Right renal cortex interstitium (tissue), 3 donors: Measurements from ENCODE around the gene TRIM26. TPM values are rescaled to one million over a fixed set of nuclear protein-coding genes. Genes with fewer than 3 reads are reported as not detected.

Source experiments
- DNase-seq, 3 donors: peaks; one replicate each; pipeline ENCODE4 v3.0.0-alpha.2; 2013; ENCODE audit warnings: low read depth in 3 of 3, low spot score in 2 of 3
- polyA plus RNA-seq, 3 donors: library from polyadenylated mRNA; unstranded; fragments of 120-200 nt; gene quantifications; one replicate each; pipeline ENCODE4 v1.2.1, GENCODE V29; 2013; ENCODE audit not compliant: insufficient read length in 3 of 3

The TRIM26 gene
- polyA plus RNA-seq, 3 donors, result 33.3 to 36.5 (median 35.3) TPM

DNA sequence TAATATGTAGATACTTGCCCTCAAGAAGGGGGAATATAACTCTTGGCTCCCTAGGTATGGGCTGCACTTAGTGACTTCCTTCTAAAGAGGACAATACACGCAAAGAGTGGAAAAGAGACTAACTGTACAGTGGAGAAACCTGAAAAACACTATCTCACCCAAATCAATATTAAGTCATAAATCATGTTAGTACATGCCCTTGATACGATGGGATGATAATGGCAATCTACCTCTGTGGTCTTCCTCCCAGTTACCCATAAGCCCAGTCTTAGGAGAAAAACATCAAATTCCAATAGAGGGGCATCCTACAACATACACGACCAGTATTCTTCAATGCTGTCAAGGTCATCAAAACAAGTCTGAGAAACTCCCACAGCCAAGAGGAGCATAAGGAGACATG is 1.3 kb downstream of the TRIM26 start:
- no peak for DNase-seq

DNA sequence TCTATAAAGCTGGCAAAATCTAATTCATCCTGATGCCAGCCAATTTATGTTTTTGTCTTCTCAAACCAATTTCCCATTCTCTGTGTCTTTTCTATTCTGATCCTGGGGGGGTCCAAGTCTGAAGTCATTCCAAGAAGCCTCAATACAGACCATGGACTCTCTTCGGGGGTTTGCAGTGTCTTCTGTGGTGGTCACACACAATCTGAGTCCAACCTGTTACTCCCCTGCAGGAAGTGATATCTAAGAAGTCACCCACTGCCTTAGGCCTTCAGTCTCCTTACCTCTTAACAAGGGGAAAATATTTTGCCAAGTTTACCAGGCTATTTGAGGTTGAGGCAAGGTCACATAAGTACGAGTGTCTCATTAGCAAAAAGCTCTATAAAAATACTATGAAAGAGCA is 1.9 kb downstream of the TRIM26 start:
- no peak for DNase-seq

DNA sequence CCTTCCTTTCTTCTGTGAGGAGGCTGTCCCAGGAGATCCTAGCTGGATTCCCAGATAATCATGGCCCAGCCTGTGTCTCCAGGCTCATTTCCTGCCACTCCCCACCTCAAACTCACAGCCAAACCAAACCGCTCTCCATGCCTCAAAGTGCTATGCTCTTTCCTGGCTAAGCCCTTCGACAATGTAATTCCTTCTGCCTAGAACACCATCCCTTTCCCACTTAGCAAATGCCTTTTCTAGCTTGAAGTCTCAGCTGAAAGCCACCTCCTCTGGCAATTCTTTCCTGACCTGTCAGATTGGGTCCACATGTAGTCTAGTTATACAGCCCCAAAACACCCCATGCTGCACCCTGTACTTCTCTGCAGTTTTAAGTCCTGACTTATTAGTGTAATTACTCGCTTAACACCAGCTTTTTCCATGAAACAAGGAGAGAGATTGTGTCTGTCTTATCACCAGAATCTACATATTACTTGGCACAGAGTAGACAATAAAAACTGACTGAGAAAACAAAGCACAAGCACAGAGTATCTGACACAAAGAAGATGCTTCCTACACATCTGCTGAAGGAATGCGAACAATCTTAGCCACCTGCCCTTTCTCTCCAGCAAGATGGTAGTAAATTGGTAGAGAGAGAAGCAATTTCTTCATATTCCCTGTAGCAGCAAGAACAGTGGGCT is 5.4 kb downstream of the TRIM26 start:
- no peak for DNase-seq

DNA sequence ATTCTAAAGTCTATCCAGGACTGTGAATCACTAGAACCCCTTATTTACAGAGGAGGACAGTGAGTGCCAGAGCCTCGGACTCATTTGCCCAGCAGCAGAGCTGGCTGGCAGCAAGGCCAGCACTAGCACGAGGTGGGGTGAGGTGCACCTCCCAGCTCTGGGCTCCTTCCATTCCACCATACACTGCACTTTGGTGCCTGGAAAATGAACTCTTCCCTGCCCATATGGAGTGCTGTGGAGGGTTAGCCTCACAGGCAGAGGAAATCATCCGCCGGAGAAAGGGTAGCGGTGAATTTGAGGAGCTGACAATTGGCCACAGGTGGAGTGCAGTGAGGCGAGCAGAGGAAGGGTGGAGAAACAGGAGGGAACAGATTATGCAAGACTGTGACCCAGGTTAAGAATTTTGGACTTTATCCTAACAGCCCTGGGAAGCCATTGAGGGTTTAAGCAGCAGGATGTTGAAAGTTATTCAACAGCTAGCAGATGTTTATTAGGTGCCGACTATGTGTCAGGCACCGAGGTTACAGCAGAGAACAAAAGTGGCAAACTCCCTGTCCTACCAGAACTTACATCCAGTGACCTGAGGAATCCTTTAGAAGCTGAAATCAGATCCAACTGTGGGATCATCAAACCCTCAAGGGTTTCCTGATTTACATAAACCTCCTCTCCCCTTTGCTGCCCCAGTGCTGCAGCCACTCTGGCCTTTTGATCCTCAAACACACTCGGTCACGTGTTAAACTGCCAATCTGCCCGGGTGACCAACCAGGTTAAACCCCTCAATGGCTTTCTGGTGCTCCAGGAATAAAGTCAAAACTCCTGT is 6.2 kb downstream of the TRIM26 start:
- no peak for DNase-seq

DNA sequence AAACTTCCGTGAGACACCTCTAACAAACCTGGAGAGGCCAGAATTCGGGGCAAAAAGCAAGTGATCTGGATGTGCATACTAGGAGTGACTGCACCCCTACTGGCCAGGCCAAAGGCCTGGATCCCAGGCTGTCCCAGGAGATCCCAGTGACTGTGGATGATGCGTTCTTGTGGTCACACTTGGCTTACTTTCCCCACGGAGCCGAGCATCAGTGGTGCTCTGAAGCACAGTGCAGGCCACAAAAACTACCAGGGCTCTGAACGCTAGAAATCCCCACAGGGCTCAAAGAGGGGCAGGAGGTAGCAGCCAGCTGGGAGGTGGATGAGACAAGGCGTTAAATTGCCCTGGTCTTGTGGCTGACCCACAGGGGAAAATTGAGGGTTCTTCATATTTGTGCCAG is 7.1 kb downstream of the TRIM26 start:
- DNase-seq, result no peak

DNA sequence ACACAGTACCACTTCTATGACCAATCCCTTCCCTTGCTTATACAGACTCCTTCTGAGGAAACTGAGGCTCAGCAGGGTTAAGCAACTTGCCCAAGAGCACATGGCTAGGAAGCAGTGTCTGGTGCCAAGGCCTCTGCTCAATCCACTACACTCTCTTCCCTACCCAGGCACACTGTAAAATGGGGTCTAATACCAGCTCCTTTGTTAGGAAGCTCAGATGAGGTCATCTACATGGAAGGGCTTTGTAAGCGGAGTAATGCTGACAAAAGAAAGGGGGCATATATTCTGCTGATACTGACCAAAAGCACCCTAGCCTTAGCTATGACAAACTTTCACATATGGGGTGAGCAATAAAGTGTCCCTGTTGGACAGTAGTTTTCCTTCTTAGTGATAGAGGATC is 9.1 kb downstream of the TRIM26 start:
- no peak for DNase-seq

DNA sequence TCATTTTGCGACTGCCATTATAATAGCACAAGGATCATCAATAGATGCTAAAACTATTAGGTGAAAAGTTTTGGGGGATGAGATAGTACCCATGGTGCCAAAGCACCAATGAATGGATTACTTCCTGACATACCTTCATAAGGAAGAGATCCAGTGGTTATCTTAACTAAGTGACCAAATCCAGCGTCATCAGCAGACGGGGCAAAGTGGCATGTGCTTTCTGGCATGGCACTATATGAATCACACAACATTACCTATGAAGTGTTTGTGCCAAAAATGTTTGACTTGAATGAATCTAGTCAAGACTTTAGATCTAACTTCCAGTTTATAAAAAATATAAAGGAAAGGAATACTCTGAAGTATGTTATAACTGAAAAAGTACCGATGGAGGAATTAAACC is 10.8 kb downstream of the TRIM26 start:
- no peak for DNase-seq

DNA sequence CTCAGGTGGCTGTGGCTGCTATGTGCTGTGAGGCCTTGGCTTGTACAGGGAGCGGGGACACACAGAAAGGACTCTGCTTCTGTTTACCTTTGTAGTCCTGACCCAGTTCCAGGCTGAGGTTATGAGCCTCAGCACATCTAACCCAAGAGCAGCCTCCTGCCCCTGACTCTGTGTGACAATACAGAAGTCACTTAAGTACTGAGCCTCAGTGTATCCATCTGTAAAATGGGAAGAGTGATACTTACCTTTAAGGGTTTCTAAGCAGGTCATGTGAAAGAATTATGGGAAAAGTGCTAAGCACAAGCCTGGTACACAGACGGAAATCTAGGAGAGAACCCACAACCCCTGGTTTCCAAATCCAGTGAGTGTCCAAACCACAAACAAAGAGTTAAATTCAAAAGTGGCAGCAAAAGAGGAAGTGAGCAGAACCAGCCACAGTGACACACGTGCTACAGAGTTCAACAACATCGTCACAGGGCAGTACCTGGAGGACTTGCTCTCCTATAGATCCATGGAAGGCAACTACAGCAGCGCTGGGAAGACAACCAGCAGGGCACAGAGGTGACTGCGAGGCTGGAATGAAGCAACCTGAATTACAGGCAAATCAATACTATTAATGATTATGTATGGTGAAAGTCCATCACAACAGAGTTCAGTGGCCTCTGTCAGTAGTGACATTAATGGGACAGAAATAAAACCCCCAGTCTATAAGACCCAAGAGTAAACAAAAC is 12.5 kb downstream of the TRIM26 start:
- DNase-seq, result no peak

DNA sequence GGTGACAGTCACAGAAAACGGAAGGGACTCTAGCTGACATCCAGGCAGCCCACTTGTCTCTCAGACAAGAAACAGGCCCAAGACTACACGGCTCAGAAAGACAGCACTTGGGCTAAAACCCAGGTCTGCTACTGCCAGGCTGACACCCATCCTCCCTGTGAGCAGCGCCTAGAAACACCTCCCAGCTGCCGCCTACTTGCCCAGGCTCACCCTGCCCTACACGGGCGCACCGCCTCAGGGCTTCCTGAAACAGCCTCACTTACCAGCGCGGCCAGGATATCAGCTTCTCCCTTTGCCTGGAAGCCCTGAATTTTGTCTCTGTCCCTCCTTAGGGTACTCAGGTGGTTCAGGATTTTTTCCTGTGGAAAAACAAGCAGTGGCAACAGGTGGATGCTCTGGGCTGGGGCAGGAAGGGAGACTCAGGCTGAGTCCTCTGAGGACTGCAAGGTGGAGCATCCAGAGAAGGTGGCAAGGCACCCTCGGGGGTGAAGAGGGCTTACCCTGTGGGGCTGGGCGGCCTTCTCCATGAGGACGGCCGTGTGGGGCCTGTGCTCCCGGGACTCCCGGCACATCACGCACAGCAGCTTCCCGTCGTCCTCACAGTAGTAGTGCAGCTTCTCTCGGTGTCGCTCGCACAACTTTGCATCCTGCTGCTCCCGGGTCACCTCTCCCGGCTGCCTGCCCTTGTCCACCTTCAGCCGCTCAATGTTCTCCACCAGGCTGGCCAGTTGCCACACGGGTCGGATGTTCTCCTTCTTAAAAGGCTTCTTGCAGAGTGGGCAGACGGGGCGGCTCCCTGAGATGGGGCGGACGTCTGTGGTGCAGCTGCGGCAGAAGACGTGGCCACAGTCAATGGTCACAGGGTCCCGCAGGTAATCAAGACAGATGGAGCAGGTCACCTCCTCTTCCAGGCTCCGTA is 14.8 kb downstream of the TRIM26 start:
- no peak for DNase-seq

DNA sequence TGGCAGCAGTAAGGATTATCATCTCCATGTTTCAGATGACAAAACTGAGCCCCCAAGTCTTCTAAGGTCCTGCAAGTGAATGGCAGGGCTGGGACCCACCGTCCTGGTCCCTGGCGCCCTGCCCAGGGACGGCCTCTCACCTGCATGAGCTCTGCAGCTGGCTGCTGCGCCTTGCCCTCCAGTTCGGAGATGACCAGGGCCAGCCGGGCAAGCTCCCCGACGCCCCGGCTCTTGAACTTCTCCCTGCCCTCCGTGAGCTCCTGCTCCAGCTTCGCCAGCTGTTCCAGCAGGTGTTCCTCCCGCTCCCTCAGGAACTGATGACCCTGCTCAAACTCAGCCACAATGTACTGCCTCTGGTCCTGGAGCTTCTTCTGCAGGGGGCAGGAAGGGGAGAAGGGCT is 16.8 kb downstream of the TRIM26 start:
- DNase-seq, result no peak

DNA sequence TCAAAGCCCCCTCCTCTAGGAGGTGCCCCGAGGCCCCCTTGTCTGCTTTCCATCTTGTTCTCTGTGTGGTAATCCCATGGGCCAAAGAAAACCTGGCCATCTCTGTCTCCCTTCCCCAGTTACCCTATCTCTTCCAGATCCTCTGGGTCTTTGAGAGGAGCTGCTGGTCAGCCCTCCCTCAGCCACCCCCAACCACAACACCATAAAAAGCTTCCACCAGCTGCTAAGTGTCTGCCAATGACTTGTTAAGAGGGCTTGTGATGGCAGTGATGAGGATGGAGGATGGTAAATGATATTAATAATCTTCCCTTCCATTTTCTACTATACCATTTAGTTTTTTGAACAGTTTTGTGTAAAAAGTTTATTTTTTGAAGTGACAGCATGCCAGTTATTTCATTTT is 17.3 kb downstream of the TRIM26 start:
- DNase-seq, result no peak

DNA sequence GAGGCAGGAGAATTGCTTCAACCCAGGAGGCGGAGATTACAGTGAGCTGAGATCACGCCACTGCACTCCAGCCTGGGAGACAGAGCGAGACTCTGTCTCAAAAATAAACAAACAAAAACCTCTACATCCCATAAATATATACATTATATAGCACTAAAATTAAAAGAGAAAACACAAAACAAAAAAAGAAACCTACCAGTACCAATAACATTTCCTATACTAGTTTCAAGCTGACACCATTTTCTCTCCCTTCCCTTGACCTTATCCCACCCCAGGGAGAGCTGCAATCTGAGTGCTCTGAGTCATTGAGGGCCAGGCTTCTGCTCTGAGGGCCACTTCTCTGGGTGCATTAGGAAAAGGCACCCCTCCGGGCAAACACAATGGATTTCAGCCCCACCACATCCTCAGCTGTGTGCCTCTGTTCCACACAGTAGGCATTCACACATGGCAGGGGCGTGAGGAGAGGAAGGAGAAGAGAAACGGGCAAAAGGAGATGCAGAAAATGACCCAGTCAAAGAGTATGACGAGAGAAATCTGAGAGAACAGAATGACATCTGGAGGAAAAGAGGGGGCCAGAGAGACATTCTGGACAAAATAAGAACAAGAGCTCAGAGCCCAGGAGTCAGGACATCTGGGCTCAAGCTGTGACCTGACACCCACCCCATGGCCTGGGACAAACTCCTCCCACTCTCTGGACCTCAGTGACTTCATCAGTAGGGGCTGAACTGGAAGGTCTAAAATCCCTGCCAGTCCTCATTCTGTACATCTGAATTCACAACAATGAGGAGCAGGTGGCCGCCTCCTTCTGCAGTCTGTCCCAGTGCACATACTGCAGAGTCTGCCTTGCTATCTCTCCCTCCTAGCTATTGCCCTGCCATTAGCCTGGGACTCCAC is 18.2 kb downstream of the TRIM26 start:
- no peak for DNase-seq

DNA sequence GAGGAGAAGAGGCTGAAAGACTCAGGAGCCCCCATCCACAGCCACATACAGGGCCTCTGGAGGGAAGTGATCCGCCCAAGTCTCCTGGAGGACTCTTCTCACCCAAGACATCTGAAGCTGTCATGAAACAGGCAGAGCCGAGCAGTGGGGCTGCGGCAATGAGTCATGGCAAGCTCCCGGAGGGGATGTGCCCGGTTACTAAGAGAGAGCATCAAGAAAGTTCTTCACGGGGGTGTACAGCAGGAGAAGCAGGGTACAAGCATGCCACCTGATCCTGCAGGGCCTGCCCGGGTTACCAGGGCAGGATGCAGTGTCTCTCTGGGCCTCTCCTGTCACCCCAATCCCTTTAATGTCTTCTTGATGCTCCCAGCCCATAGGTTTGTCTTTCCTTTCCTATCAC is 21.1 kb downstream of the TRIM26 start:
- no peak for DNase-seq

DNA sequence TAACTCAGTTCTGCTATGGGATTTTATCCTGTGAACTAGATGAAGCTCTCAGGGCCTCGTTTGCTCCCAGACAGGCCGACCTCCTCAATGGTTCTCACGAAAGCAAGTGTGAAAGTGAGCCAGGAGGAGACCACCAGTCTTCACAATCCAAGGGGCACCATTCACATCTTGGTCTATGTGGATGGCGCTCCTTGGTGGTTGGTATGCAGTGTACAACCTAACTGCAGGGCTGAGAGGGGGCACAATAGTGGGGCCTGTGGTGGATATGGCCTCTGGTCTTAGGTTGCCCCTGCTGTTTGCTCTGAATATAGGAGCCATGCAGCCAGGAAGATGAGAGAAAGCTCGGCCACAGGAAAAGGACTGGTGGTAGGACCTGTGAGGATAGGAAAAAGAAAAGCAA is 24.7 kb downstream of the TRIM26 start:
- no peak for DNase-seq

DNA sequence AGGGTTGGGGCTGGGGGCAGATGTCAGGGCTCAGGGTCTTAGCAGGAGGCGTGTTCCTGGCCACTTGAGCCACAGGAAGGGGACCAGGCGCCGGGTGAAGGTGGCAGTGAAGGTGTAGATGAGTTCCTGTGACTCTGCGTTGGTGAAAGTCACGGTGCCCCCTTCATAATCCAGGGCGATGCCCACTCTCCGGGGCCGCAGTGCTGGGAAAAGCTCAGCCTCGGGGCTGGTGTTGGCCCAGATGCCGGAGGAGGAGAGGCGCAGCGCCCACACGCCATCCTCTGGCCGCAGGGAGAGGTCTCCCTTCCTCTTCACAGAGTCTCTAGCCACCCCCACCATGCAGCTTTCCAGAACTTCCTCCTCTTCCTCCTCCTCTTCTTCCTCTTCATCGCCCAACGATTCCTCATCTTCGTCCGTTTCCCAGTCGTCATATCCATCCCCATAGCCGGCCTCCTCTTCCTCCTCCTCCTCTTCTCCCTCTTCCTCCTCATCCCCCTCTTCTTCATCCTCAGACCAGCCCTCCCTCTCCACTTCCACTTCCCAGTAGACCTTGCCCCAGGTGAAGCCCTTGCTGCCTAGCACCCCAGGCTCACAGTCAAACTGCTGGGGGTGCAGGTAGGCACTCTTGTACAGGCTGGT is 27.2 kb downstream of the TRIM26 start:
- no peak for DNase-seq

DNA sequence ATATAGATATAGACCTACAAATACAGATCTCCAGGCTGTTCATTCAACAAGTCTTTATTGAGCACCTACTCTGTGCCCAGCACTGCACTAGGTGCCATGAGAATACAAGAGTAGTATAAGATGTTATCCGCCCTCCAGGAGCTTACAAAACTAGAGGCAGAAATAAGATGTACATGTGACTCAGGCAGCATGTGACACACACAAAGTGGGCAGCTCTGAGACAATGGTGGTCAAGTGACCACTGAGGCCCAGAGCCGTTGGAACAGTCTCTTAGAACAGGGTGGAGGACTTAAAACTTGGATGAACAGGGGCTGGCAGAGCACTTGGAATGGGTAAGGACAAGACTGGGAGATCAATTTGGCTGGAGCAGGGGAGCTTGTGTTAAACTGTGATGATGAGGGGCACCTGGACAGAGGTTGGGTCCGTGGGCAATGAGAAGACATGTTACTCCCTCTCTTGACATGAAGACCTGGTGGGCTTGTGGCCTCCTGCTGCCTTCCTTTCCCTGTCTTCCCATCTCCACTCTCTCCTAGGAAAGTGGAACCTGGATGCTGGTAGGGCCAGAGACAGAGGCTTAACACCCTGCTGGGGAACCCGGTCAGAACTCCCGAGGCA is 28.7 kb downstream of the TRIM26 start:
- DNase-seq, result no peak

DNA sequence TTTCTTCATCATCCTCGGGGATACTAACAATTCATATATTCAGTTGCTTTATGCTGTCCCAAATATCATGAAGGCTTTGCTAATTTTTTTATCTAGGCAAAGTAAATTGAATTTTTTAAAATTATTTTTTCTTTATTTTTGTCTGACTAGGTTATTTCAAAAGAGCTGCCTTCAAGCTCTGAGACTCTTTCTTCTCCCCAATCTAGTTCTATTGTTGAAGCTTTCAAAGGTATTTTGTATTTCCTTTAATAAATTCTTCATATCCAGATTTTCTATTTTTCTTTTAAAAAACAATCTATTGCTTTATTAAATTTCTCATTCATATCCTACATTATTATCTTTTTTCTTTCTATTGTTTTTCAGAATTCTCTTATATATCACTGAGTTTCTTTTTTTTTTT is 33.1 kb downstream of the TRIM26 start:
- DNase-seq, result no peak

DNA sequence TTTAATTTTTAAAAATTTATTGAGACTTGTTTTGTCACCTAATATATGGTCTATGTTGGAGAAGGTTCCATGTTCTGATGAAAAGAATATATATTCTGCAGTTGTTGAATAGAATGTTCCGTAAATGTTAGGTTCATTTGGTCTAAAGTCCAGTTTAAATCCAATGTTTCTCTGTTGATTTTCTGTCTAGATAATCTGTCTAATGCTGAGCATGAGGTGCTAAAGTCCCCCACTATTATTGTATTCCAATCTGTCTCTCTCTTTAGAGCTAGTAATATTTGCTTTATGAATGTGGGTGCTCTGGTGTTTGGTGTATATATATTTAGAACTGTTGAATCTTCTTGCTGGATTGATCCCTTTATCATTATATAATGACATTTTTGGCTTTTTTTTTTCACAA is 34.4 kb downstream of the TRIM26 start:
- no peak for DNase-seq

DNA sequence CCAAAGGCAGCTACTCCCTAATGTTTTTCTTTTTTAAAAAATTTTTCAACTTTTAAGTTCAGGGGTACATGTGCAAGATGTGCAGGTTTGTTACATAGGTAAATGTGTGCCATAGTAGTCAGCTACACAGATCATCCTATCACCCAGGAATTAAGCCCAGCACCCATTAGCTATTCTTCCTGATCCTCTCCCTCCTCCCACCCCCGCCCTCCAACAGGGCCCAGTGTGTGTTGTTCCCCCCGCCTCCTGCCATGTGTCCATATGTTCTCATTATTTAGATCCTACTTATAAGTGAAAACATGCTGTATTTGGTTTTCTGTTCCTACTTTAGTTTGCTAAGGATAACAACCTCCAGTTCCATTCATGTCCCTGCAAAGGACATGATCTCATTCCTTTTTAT is 37.4 kb downstream of the TRIM26 start:
- DNase-seq, result no peak
